MM.1S (cell line): Measurements from ENCODE around the gene ADARB2.

ENCODE experiments used
- EZH2phosphoT487 ChIP-seq: fragments of 300-600 bp; sonication (generic); IDR thresholded peaks from 2 replicates; pipeline ENCODE4 v1.6.1; 2018; ENCODE audit warnings: antibody characterized with exemption, low read length
- TF ChIP-seq, protein P1 (sequence below): fragments of 300-600 bp; sonication (generic); IDR thresholded peaks from 2 replicates; pipeline ENCODE4 v1.5.1; 2016; ENCODE audit warnings: antibody characterized with exemption, low read length, mixed read lengths

DNA sequence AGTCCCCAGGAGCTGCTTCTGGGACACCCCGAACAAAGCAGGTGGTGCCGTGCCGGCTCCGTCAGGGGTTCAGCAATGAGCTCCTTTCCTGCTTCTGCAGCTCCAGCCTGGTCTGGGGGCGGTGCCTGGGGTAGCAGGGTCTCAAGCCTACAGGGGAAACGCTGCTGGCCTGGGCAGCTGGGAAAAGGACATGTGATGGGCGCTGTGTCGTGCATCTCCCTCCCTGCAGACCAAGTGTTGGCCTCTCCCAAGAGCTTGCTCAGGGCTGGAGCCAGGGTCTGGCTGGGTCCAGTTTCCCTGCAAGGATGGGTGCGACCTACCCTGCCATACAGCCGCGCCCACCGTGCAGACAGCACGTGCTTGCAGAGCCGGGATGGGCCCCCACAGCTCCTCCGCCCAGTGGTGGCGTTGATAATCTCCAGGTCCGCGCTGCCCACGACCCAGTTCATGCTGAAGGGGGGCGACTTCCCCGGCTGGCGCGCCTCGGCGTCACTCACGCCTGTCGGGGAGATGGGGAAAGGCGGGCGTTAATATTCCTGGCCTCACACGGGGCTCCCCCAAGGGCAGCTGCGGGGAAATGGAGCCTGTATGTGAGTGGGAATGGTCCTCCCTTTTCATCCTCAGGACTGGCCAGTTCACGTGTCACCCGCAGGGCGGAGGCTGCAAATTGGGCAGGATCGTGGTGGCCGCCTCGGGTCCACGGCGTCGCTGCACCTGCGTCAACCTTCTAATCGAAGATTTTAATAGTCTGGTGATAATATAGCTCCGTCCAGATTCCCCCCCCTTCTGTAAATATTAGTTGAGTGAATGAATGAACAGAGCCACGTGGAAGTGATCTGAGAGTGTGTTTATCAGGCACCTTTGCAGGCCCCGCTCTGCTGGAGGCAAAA, 552.5 kb downstream of the ADARB2 start:
- no peak for TF ChIP-seq EZH2phosphoT487
- TF ChIP-seq, protein P1, sequence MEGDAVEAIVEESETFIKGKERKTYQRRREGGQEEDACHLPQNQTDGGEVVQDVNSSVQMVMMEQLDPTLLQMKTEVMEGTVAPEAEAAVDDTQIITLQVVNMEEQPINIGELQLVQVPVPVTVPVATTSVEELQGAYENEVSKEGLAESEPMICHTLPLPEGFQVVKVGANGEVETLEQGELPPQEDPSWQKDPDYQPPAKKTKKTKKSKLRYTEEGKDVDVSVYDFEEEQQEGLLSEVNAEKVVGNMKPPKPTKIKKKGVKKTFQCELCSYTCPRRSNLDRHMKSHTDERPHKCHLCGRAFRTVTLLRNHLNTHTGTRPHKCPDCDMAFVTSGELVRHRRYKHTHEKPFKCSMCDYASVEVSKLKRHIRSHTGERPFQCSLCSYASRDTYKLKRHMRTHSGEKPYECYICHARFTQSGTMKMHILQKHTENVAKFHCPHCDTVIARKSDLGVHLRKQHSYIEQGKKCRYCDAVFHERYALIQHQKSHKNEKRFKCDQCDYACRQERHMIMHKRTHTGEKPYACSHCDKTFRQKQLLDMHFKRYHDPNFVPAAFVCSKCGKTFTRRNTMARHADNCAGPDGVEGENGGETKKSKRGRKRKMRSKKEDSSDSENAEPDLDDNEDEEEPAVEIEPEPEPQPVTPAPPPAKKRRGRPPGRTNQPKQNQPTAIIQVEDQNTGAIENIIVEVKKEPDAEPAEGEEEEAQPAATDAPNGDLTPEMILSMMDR = no peak
